Left lung (tissue), 10 donors: ENCODE data around the gene C10orf71. TPM values are rescaled to one million over a fixed set of nuclear protein-coding genes. Genes with fewer than 3 reads are reported as not detected.
A peak's percentile ranks its signal among the peaks of the same experiment; 100 is the strongest.

Source experiments
- ATAC-seq: fragments of 200-7000 bp; cut with Tn5 transposase; one replicate; pipeline ENCODE4 v1.9.1; 2020; ENCODE audit warnings: moderate library complexity
- DNase-seq, 4 donors: peaks; one replicate each; pipeline ENCODE4 v3.0.0-alpha.2; 2013 to 2020
- H3K27ac ChIP-seq, 2 donors: fragments of 200-600 bp; sonication (generic) in 1 of 2; one replicate each; pipeline versions ENCODE4 v1.5.0 to v1.8.0; 2020 to 2021
- H3K27me3 ChIP-seq, 2 donors: fragments of 200-600 bp; sonication (generic) in 1 of 2; one replicate each; pipeline versions ENCODE4 v1.5.0 to v1.8.0; 2020 to 2021
- H3K36me3 ChIP-seq, 2 donors: fragments of 200-600 bp; sonication (generic) in 1 of 2; one replicate each; pipeline versions ENCODE4 v1.5.0 to v1.8.0; 2020 to 2021
- H3K4me1 ChIP-seq, 2 donors: fragments of 200-600 bp; one replicate each; pipeline ENCODE4 v1.8.0; 2021
- H3K4me3 ChIP-seq, 2 donors: fragments of 200-600 bp; sonication (generic) in 1 of 2; one replicate each; pipeline versions ENCODE4 v1.5.0 to v1.8.0; 2020 to 2021; ENCODE audit warnings: mild to moderate bottlenecking in 1 of 2
- H3K9me3 ChIP-seq, 2 donors: fragments of 200-600 bp; sonication (generic) in 1 of 2; one replicate each; pipeline versions ENCODE4 v1.5.0 to v1.8.0; 2020 to 2021
- CTCF ChIP-seq, 2 donors: fragments of 200-600 bp; sonication (generic) in 1 of 2; IDR thresholded peaks; one replicate each; pipeline versions ENCODE4 v1.5.0 to v1.8.0; 2021; ENCODE audit warnings: antibody characterized with exemption in 2 of 2
- intact Hi-C, 2 donors: fragments of 100-400 bp; cut with DNase I; formaldehyde crosslinking; loops; one replicate each; pipeline versions ENCODE4 v1.11.2 to v1.14.2; 2022
- polyA plus RNA-seq, 6 donors: library from polyadenylated mRNA; unstranded; fragments of 120-200 nt; gene quantifications; one replicate each; pipeline ENCODE4 v1.2.1, GENCODE V29; 2013; ENCODE audit not compliant: insufficient read length in 6 of 6
- total RNA-seq, 2 donors: library from RNA; stranded (reverse); fragmentation: NEBNext Ultra II Directional; extraction: Animal tissue kit (Norgen Biotek cat#: 25700); gene quantifications; one replicate each; pipeline ENCODE4 v1.2.1, GENCODE V29; 2021
- donor health status: DM: no; HTN: yes; CAD: no.
- donor health status: DM: no; HTN: no; CAD: no.

C10orf71 gene
- total and polyA plus RNA-seq, 8 donors, result not detected

DNA sequence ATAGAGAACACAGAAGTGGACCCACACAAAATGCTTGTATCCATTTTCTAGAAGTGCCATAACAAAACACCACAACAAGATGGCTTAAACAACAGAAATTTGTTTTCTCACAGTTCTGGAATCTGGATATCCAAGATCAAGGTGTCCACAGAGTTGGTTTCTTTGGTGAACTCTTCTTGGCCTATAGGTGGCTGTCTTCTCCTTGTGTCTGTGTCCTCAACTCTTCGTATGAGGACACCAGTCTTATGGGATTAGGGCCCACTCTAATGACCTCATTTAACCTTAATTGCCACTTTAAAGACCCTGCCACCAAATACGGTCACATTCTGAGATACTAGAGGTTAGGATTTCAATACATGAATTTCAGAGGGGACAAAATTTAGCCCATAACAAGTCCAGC is 30.8 kb upstream of the C10orf71 start:
- Histone ChIP-seq H3K27me3 (no peaks in the 10 kb centered on the region), H3K9me3 (peaks cover 0 to 31% of the 10 kb centered on the region in 2 donors), H3K4me1 (peaks cover 0 to 9% of the 10 kb centered on the region in 2 donors), H3K27ac (no peak overlapping the region), H3K4me3 (no peak overlapping the region), H3K36me3 (no peaks in the 10 kb centered on the region)
- DNase-seq, result no peak
- intact Hi-C loops, result no loop called here
- TF ChIP-seq CTCF (IDR thresholded peaks at IDR 0.05), result no peak
- ATAC-seq, result no peak

- peaks cover 0 to 31% of the 10 kb centered on the region in 2 donors for H3K9me3 ChIP-seq
- H3K4me1 ChIP-seq, result peaks cover 0 to 10% of the 10 kb centered on the region in 2 donors
- H3K36me3 ChIP-seq, result no peaks in the 10 kb centered on the region
- peak in 1 of 4 donors; percentile 13 for DNase-seq
- H3K27me3 ChIP-seq, result no peaks in the 10 kb centered on the region
- no peak overlapping the region for H3K27ac ChIP-seq
- intact Hi-C loops, result no loop called here
- TF ChIP-seq CTCF (IDR thresholded peaks at IDR 0.05), result no peak
- no peak overlapping the region for H3K4me3 ChIP-seq
- no peak for ATAC-seq
Measured at GRCh38 chr10:49269523-49269922, 29.4 kb upstream of the C10orf71 start.

DNA sequence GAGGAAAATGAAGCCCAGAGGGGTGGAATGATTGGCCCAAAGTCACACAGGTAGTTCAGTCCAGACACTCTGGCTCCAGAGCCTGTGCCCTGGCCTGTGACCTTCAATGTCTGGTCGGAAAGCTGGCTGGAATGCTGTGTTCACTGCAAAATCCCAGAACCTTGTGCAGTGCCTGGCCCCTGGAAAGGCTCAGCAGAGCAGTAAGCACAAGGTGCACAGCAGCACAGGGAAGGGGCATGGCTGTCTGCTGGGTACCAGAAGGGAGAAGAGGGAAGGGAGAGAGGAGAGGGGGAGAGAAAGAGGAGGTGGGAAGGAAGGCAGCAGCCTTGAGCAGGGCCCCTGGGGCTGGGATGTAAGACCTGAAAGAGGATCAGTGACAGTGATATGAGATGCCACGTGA is 28.4 kb upstream of the C10orf71 start:
- Histone ChIP-seq H3K4me1 (peaks cover 0 to 10% of the 10 kb centered on the region in 2 donors), H3K27ac (no peak overlapping the region)
- no peak for TF ChIP-seq CTCF (IDR thresholded peaks at IDR 0.05)

DNA sequence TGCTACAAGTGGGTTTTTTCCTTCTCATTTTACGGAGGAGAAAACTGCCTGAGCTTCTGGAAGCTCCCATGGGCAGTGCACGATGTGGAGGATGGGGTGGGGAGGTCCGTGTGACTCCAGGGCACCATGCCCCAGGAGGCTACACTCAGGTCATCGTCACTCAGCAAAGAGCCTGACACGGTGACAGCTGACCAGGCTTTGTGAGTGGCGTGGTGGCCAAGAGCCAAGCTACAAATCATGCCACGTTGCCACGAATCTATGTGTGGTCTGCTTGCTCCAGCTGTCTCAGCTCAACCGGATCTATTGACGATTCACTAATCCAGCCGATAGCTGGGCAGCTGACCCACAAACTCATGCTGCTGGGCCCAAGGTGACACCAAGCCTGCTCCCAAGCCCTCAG is 27.6 kb upstream of the C10orf71 start:
- no peak for ATAC-seq

More for the DNA sequence above, 28.4 kb upstream of the C10orf71 start:
- DNase-seq (no peak), ATAC-seq (no peak)
- intact Hi-C loops, result no loop called here
- no peaks in the 10 kb centered on the region for H3K36me3 ChIP-seq
- H3K9me3 ChIP-seq, result peaks cover 0 to 22% of the 10 kb centered on the region in 2 donors
- H3K4me3 ChIP-seq, result no peak overlapping the region
- H3K27me3 ChIP-seq, result no peaks in the 10 kb centered on the region

More for the DNA sequence above, 27.6 kb upstream of the C10orf71 start:
- Histone ChIP-seq H3K9me3 (peaks cover 0 to 14% of the 10 kb centered on the region in 2 donors), H3K27ac (no peak overlapping the region), H3K4me1 (peaks cover 0 to 10% of the 10 kb centered on the region in 2 donors), H3K27me3 (no peaks in the 10 kb centered on the region), H3K4me3 (no peak overlapping the region), H3K36me3 (no peaks in the 10 kb centered on the region)
- TF ChIP-seq CTCF (IDR thresholded peaks at IDR 0.05), result no peak
- intact Hi-C loops, result no loop called here
- DNase-seq, result no peak
